Body of pancreas (tissue), 4 donors: ENCODE measurements around the gene NLN. TPM values are rescaled to one million over a fixed set of nuclear protein-coding genes. Genes with fewer than 3 reads are reported as not detected.

Source experiments
- ATAC-seq: fragments of 150-250 bp; one replicate; pipeline ENCODE4 v1.9.1; 2016
- DNase-seq, 4 donors: peaks; one replicate each; pipeline ENCODE4 v3.0.0-alpha.2; 2019
- H3K27ac ChIP-seq, 4 donors: fragments of 200-600 bp; sonication (generic); 1 replicate in 3 of 4; 2 replicates in 1 of 4; pipeline versions ENCODE4 v1.5.1 to v1.6.1; 2016 to 2019; ENCODE audit warnings: mild to moderate bottlenecking in 1 of 4, mixed read lengths in 1 of 4, moderate library complexity in 1 of 4
- H3K27me3 ChIP-seq, 2 donors: fragments of 200-600 bp; sonication (generic); one replicate each; pipeline ENCODE4 v1.6.0; 2016; ENCODE audit warnings: mild to moderate bottlenecking in 1 of 2
- H3K36me3 ChIP-seq, 2 donors: fragments of 200-600 bp; sonication (generic); replicated peaks in 1 of 2; 2 replicates each; pipeline ENCODE4 v1.5.1; 2016; ENCODE audit warnings: low read depth in 2 of 2; ENCODE audit not compliant: insufficient read depth in 1 of 2
- H3K4me1 ChIP-seq: fragments of 200-600 bp; sonication (generic); one replicate; pipeline ENCODE4 v1.6.0; 2016
- H3K4me3 ChIP-seq, 2 donors: fragments of 200-600 bp; sonication (generic); 1 replicate in 1 of 2; 2 replicates in 1 of 2; pipeline ENCODE4 v1.5.1; 2016 to 2019
- H3K9me3 ChIP-seq, 3 donors: fragments of 200-600 bp; sonication (generic); 1 replicate in 2 of 3; 2 replicates in 1 of 3; pipeline ENCODE4 v1.5.1; 2016
- POLR2A ChIP-seq, 3 donors: fragments of 450-650 bp; IDR thresholded peaks; one replicate each; pipeline ENCODE4 v1.6.1; 2016; ENCODE audit warnings: antibody characterized with exemption in 3 of 3, mild to moderate bottlenecking in 2 of 3
- WGBS, 2 donors: methylation state at CpG; one replicate each; pipeline ENCODE4 v1.1.5; 2017; 5-methylcytosine and 5-hydroxymethylcytosine counted together
- intact Hi-C: fragments of 100-400 bp; cut with DNase I; formaldehyde crosslinking; loops from one replicate; pipeline ENCODE4 v1.15.1; 2023
- total RNA-seq, 2 donors: library from RNA; depleted of rRNA; stranded (reverse); fragments of >200 nt; gene quantifications; one replicate each; pipeline ENCODE4 v1.1.0, GENCODE V29; 2016
- TF ChIP-seq, protein P1 (sequence below), 7 experiments: fragments of 450-650 bp in 4 of 7; fragments of 200-600 bp in 3 of 7; sonication (generic) in 3 of 7; IDR thresholded peaks; one replicate each; pipeline ENCODE4 v1.5.1; 2016 to 2019; ENCODE audit warnings: antibody characterized with exemption in 7 of 7

NLN gene
- total RNA-seq, 2 donors from 2014 or later: 2.3 to 8.0 TPM

- H3K4me3 ChIP-seq: no peak overlapping the region
- no peaks in the 10 kb centered on the region for H3K27me3 ChIP-seq
- H3K36me3 ChIP-seq: no peaks in the 10 kb centered on the region
- ATAC-seq (no peak), DNase-seq (no peak)
- TF ChIP-seq POLR2A (IDR thresholded peaks at IDR 0.05): no peak
- TF ChIP-seq, protein P1, sequence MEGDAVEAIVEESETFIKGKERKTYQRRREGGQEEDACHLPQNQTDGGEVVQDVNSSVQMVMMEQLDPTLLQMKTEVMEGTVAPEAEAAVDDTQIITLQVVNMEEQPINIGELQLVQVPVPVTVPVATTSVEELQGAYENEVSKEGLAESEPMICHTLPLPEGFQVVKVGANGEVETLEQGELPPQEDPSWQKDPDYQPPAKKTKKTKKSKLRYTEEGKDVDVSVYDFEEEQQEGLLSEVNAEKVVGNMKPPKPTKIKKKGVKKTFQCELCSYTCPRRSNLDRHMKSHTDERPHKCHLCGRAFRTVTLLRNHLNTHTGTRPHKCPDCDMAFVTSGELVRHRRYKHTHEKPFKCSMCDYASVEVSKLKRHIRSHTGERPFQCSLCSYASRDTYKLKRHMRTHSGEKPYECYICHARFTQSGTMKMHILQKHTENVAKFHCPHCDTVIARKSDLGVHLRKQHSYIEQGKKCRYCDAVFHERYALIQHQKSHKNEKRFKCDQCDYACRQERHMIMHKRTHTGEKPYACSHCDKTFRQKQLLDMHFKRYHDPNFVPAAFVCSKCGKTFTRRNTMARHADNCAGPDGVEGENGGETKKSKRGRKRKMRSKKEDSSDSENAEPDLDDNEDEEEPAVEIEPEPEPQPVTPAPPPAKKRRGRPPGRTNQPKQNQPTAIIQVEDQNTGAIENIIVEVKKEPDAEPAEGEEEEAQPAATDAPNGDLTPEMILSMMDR (IDR thresholded peaks at IDR 0.05): no peak
- H3K27ac ChIP-seq: no peak overlapping the region
- intact Hi-C loops: no loop called here
- WGBS, 2 donors: 88 to 91% methylated on average over 3 of the region's 3 CpGs
- H3K9me3 ChIP-seq: no peaks in the 10 kb centered on the region
- no peaks in the 10 kb centered on the region for H3K4me1 ChIP-seq
Observed at GRCh38 chr5:65702036-65702435, 20.0 kb upstream of the NLN start.

DNA sequence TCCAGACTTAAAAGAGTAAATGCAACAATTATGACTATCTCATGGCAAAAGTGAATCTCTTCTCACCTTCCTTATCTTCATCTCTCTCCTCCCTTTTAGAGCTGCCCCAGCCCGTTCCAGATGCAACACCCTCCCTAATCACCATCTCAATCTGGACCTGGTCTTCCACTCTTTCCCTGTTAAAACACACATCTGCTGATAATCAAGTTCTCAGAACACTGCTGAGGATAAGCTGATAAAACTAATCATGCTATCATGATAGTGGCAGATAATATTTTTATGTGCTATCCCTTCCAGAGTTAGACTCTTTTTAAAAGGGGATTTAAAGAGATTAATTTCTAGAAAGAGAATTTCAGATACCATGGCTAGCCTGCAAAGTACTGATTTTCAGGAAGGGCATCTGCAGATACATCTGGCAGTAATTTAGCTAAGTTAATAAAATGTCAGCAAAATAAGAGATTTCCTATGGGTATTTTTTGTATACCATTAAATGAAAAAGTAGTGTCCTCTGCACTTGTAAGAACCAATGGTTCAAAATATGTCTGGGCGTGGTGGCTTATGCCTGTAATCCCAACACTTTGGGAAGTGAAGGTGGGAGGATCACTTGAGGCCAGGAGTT lies 17.3 kb upstream of the NLN start:
- 89 to 91% methylated on average over 2 of the region's 2 CpGs for WGBS, 2 donors
- Histone ChIP-seq H3K4me1 (no peaks in the 10 kb centered on the region), H3K27ac (no peak overlapping the region), H3K36me3 (no peaks in the 10 kb centered on the region), H3K27me3 (no peaks in the 10 kb centered on the region), H3K9me3 (no peaks in the 10 kb centered on the region), H3K4me3 (no peak overlapping the region)
- no peak for TF ChIP-seq POLR2A (IDR thresholded peaks at IDR 0.05)
- TF ChIP-seq, protein P1 (IDR thresholded peaks at IDR 0.05): no peak
- ATAC-seq: no peak
- no peak for DNase-seq
- intact Hi-C loops: no loop called here

DNA sequence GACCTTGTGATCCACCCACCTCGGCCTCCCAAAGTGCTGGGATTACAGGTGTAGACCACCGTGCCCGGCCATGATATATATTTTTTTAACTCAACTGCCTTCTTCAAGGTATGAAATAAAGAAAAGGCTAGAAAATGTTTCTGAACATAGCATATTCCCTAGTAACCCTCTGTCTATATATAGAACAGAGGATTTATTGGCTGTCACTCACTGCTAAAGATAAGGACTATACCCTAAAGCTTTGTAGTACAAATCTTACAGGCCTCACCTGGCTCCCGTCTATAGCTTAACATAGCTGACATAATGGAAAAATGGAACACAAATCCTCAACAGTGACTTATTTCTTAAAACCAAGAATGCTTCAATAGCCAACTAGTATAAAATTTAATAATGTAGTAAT lies 14.3 kb upstream of the NLN start:
- intact Hi-C loops: no loop called here

DNA sequence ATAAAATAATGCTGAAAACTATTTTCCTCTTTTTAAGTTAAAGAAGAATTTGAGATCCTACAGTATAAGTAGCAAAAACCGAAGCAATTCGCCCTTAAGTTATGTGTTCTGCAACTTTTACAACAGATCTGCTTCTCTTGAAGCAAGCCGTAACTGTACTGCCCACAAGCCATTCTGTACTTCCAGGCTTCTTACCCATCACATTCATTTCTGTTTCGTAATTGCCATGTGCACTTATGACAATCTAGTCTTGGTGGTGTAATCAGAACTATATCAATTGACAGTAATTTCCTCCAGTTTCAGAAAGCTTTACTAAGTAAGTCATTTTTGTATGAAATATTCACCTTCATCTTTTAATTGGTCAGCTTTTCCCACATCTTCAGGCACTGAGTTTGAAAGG lies 13.9 kb upstream of the NLN start:
- no peak for TF ChIP-seq POLR2A (IDR thresholded peaks at IDR 0.05)
- TF ChIP-seq, protein P1 (IDR thresholded peaks at IDR 0.05): no peak
- Histone ChIP-seq H3K9me3 (no peaks in the 10 kb centered on the region), H3K36me3 (no peaks in the 10 kb centered on the region)

More for the DNA sequence above, 14.3 kb upstream of the NLN start:
- Histone ChIP-seq H3K36me3 (no peaks in the 10 kb centered on the region), H3K4me1 (no peaks in the 10 kb centered on the region), H3K9me3 (no peaks in the 10 kb centered on the region), H3K27ac (no peak overlapping the region), H3K4me3 (no peak overlapping the region), H3K27me3 (no peaks in the 10 kb centered on the region)
- no peak for ATAC-seq
- TF ChIP-seq POLR2A (IDR thresholded peaks at IDR 0.05): no peak
- TF ChIP-seq, protein P1 (IDR thresholded peaks at IDR 0.05): no peak
- 90 to 97% methylated on average over 4 of the region's 4 CpGs for WGBS, 2 donors
- DNase-seq: no peak

More for the DNA sequence above, 13.9 kb upstream of the NLN start:
- intact Hi-C loops: no loop called here
- no peak for DNase-seq
- Histone ChIP-seq H3K4me1 (no peaks in the 10 kb centered on the region), H3K27me3 (no peaks in the 10 kb centered on the region), H3K27ac (no peak overlapping the region), H3K4me3 (no peak overlapping the region)
- WGBS, 2 donors: 77 to 80% methylated on average over 4 of the region's 4 CpGs
- no peak for ATAC-seq
